ENCODE measurements around the gene LRMDA. TPM values are rescaled to one million over a fixed set of nuclear protein-coding genes. Genes with fewer than 3 reads are reported as not detected.
"Not testable (repeated sequence)": the region's sequence is repeated elsewhere in the genome, so short reads cannot be mapped to it uniquely, and the experiment has no call there.

LRMDA gene
- total RNA-seq, 1 donor from 2014 or later: not detected

DNA sequence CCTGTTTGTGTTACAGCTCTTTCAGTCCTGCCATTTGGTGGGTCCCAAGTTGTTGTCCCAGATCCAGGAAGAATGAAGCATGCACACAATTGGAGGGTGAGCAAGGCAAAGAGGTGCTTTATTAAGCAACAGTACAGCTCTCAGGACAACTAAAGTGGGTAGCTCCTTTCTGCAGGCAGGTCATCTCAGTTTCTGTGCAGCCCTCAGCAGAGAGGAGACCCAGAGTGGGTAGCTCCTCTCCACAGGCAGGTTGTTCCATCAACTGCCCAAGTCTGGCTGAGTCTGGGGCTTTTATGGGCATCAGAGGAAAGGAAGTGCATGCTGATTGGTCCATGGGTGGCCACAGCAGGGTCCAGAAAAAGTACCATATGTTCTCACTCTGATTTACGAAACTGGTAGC, 624.5 kb downstream of the LRMDA start:
- no peak for DNase-seq (ENCODE audit: low read depth)

DNA sequence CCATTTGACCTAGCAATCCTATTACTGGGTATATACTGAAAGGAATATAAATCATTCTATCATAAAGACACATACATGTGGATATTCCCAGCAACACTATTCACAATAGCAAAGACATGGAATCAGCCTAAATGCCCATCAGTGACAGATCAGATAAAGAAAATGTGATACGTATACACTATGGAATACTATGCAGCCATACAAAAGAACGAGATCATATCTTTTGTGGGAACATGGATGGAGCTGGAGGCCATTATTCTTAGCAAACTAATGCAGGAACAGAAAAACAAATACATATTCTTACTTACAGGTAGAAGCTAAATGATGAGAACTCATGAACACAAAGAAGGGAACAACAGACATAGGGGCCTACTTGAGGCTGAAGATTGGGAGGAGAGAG, 629.6 kb downstream of the LRMDA start:
- not testable (repeated sequence) for DNase-seq (ENCODE audit: low read depth)

DNA sequence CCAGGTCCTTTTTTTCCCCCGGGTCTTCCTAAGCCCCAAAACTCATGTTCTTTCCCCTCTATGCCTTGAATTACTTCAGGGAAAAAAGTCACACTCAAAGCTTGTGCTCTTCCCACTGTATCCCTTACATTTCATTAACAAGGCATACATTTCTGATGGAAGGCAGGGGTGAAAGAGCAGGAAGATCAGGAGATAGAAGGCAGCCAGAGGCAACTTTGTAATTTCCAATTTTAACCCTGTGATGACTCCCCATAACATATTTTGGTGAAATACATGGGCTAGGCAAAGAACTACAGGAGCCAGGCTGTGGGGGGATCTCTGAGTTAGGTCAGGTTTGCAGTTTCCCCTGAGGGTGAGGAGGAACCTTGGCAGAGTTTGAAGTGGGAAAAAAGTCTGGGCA, 635.0 kb downstream of the LRMDA start:
- no peak for DNase-seq (ENCODE audit: low read depth)

DNA sequence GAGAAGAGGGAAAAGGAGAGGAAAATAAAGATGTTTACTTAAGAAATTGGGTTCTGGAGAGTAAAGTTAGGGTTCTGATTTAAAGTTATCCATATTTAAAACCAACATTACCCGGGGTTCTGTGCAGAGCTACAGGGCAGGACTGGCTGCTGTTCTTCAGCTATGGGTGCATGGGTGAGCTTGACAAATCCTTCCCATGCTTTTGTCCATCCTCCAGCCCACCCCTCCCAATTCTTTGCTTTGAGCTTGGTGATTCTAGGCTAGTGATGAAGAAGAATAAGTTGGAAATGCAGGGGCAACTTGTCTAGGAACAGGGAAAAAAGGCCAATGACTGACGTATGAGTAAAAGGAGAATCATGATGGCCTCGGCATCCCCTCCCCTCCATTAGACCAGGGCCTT, 636.0 kb downstream of the LRMDA start:
- DNase-seq (ENCODE audit: low read depth): no peak

DNA sequence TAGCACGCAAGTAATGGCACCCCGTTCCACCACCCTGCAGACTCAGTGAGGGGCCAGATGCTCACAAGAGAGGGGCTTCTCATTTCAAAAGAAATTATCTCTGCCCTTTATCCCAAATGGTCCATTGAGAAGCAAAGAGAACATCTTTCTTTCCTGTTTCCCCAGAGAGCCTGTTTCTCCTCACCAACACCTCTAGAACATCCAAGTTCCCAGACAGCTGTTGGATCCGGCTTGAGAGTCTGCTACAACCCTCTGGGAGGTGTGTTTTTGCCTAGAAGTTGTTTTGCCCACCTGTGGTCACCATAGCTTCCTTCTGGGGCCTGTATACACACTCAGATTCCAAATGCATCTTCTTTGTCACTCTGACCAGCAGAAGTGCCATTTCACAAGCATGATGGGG, 637.4 kb downstream of the LRMDA start:
- no peak for DNase-seq (ENCODE audit: low read depth)

DNA sequence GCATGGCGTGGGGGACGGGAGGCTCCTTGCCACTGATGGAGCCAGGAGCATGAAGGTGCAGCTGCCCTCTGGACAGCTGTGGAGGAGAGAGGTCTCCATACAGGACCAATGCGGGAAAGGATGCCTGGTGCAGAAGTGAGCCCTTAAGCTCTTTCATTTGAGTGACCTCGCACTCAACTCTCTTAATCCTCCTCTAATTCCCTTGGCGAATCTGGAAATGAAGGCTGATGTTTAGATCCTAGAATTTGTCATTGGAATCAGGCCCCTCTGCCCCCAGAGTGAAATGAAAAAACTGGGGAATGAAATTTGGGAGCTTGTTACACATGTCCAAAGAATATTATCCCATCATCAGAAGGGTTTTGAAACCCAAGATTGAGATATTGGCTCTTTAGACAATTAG, 639.5 kb downstream of the LRMDA start:
- DNase-seq (ENCODE audit: low read depth): no peak

DNA sequence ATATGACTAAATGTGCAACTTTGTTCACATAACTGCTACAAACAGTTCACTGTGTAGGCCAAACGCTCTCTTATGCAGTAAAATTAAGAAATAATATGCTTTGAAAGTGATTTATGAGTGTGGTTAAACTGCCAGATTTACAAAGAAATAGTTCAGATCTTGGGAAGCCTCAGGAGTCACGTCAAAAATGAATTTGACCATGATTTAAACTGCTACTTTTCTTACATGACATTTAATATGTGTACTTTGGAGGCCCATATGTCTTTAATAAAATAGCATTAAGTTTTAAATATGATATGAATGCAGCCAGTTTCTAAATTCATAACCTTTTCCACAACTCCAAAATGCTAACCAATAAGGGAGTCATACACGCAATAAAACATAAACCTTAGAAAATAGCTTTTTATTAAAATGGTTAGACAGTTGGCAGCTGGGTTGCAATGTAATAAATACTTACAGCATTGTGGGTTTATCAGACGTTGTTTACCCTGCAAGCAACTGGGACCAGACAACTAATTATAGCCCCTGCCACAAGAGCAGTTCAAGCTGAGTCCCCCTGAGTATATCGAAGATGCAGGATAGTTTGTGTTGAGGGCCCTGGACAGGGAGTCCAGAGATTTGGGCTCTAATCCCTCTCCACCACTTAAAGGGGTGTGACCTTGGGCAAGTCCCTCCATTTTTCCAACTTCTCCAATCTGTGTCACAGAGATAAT, 640.4 kb downstream of the LRMDA start:
- DNase-seq (ENCODE audit: low read depth): peak; percentile 59

DNA sequence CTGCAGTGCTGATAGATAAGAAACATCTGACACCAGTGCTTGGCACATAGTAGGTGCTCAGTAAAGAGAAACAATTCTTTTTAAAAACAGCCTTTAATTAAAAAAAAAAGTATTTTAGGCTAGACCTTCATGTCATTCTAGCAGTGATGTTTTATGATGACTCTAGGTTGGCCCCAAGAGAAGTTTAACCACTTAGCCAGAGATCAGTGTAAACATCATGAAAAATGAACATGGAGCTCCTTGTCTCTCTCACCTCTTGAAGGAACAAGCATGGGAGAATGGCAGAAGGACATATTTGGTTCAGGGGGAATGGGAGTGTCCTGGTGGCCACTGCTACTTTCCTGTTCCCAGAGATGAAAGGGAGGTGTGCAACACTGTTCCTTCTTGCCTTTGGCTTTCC, 641.0 kb downstream of the LRMDA start:
- no peak for DNase-seq (ENCODE audit: low read depth)

DNA sequence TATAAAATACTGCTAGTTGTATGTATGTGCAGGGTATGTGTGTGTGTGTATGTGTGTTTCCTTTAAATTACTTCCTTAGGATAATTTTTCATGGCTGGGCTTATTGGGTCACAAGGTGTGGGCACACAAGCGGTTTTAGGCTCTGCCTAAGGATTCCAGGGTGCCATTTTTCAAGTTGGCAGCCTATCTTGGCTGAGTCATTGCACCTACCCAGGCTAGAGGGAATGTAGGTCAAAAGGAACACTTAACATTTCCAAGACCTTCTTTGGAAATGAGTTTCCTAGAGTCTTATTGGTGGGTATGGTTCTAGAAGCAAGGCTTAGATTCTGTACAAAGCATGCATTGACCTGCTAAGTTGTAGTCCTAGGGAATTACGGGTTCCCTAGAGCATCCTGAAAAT, 642.1 kb downstream of the LRMDA start:
- no peak for DNase-seq (ENCODE audit: low read depth)

DNA sequence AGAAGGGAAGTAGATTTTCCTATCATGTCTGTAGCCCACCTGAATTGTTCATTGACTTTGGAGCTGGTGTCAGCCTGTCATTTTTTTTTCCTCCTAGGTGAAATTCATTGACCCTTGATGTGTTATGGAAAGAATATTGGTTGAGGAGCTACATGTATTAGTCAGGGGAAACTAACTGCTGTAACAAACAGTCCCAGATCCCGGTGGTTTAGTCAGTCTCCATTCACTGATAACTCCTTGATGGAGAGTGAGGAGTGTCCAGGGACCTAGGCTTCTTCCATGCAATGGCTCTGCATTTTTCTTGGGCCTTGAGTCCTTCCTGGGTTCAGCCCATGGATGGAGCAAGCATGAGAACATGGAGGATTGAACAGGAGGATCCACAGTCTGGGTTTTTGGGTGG, 643.2 kb downstream of the LRMDA start:
- DNase-seq (ENCODE audit: low read depth): no peak

DNA sequence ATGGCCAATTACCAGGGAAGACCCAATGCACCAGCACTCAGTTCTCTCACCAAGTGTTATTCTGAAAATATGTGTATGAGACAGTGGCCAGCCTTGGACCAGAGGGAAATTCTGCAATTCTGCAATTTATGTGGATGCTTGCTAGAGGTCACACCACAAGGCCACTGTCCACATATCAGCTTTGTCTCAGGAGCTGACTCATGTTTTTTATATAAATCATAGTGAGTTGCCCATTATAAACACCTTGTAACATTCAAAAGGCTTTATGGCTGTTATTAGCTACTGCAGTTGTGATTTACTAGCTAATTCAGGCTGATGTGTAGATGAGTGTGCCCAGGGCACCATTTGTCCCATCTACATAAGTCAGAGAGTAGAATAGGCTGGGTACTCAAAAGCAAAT, 649.0 kb downstream of the LRMDA start:
- peak; percentile 55 for DNase-seq (ENCODE audit: low read depth)

DNA sequence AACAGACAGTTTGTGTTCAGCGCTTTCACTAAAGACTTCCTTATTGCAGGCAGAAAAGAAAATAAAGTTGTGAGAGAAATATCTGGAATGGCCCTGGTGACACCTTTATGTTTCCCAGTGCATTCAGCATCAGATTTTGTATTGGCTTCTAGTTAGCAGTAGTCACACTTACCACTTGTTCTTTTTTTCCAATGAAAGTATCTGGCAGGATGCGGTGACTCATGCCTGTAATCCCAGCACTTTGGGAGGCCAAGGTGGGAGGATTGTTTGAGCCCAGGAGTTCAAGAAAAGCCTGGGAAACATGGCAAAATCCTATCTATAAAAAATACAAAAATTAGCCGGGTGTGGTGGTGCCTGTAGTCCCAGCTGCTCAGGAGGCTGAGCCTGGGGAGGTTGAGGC, 649.6 kb downstream of the LRMDA start:
- no peak for DNase-seq (ENCODE audit: low read depth)

DNA sequence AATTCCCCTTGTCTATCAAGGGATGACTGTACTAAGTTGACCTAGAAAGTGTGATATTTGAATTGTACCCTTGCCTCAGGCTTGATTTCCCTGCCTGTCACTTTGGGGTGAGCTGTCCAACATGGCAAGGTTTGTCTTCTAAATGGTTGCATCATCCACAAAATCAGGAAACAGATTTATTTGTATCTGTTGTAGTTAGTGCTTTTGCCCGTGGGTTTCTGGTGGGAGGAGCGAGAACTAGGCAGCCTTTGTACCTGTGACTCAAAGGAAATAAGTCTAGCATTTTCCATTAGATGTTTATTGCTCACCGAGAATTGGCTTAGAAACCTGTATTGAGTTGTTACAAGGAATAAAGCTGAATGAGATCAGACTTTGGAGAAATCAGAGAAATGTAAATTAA, 650.8 kb downstream of the LRMDA start:
- no peak for DNase-seq (ENCODE audit: low read depth)

DNA sequence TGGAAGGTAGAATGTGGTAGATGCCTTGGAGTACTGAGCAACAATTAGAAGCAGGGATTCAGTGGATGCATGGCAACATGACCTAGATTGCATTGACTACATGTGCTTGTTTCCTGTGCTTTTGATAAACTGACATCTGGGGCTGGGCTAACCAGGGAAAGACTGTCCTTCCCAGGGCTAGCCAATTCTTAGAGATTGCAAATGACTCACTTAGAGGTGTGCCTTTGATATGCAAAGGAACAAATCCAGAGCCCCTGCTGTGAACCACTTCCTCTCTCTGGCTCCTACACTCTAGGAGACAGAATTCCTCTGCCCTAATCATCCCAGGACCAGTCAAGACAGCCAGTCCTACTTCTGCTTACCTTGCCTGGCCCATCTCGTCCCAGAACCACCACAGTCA, 651.5 kb downstream of the LRMDA start:
- DNase-seq (ENCODE audit: low read depth): peak; percentile 36

DNA sequence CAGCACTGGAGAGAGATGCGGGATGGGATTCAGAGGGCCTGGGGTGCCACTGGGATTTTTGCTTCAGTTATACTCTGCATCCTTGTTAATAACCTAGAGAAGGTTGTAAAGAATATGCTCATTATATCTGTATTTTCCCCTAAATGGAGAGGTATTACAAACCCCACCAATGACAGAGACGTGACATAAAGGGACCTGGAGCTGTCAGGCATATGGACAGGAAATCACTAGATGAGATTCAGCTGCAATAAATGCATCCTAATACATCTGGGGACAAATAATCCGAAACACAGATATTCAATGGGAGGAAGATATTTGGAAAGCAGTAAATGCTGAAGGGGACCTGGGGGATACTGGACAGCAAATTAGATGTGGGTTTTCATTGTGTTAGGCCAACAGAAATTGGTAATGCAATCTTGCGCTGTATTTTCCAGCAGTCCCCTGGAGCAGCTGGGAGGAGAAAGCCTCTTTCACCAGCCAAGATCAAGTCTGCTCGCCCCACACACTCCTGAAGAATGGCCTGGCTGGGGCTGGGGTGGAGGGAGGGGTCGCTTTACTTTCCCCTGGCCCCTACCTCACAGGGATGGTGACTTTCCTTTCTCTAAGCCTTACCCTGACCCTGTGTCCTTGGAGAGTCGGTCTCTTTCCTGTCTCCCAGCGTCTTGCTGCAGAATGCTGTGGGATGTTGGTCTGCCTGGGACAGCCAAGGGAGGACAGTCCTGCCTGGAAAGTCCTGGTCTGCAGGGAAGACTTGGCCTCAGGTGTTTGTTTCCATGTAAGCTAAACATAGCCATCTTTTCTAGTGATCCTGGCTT, 653.8 kb downstream of the LRMDA start:
- DNase-seq (ENCODE audit: low read depth): no peak

DNA sequence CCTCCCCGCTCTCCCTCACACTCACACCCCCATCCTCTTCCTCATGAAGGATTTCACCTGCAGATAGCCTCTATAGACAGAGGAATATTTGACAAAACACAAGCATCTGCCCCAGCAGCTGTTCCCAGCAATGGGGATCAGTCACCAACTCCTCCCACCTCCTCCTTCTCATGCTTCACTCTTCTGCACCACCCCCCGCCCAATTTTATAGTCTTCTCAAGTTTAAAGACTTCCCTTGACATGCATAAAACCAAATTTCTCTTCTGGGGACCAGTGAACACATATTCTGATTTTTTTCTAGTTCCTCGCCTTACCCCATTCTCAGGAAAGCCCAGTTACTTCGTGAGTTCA, 654.4 kb downstream of the LRMDA start:
- peak; percentile 47 for DNase-seq (ENCODE audit: low read depth)

DNA sequence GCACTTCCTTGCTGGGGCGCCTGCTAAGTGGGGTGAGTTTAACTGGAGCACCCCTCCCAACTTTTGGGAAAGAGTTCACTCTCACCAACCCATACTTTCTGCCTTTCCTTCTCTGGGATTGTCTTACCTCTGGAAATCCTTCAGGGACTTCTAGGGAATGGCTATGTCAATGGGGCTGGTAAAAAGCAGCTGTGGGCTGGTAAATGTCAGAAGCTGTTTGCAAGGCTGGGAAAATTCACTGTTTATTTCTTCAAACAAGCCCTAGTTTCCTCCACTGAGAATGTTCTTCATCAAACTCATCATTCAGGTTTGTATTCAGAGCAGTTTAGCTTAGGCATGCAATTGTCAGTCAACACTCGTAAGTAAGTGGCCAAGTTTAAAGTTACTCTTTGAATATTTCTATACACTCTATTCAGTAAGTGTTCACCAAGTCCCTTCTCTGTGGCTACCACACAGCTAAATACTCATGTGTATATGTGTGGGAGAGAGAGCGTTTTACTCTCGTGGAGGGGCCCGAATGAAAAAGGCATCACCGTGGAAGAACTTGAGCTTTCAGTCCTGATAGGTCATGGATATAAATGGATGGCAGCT, 654.8 kb downstream of the LRMDA start:
- DNase-seq (ENCODE audit: low read depth): no peak

DNA sequence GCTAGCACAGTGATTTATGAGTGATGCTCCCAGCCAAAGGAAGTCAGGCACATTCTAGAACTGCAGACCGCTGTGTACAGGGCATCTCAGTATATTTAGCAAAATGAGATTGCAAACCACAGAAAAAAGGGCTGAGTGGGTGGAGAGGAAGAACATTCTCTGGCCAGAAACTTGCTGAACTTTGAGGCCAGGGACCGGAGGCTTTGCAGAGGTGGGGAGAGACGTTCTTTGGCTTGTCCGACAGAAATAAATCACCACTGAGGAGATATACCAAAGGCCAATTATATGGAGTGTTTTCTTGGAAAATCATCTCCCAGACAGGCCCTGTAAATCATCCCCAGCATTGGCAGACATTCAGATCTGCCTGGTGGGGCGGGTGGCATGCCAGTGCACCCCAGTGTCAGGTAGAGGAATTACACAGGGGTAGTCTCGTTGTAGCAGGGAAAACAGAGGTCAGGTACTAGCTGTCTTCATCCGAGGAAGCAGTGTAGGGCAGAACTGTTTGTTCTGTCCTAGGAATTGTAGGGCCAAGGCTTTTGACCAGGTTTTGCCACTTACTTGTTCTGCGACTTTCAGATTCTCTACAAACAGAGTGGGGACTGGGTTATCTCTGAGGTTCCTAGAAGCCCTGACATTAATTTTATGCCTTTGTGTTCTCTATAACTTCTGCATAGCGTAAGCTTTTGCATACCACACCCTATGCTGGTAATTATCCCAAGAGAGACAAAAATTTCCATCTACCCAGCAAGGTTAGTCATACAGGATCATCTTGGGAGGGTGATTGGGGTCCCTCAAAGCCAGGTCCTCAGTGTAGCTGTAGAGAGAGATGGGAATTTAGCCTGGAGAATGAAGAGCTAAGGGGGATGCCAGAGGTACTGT, 655.6 kb downstream of the LRMDA start:
- peak; percentile 99 for DNase-seq (ENCODE audit: low read depth)

DNA sequence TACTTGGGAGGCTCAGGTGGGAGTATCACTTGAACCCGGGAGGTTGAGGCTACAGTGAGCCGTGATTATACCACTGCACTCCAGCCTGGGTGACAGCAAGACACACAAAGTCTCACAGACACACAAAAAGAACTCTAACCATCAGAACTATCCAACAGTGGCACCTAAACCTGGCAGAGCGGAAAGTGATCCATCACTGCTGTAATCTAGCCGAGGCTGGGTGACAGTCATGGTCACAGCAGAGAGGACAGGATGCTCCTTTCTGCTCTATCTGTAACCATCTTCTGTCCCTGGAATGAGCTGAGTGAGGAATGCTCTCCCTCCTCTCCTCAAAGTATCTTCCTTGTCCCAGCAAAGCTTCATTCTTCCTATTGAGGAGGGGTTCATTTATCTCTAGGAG, 656.6 kb downstream of the LRMDA start:
- DNase-seq (ENCODE audit: low read depth): no peak

DNA sequence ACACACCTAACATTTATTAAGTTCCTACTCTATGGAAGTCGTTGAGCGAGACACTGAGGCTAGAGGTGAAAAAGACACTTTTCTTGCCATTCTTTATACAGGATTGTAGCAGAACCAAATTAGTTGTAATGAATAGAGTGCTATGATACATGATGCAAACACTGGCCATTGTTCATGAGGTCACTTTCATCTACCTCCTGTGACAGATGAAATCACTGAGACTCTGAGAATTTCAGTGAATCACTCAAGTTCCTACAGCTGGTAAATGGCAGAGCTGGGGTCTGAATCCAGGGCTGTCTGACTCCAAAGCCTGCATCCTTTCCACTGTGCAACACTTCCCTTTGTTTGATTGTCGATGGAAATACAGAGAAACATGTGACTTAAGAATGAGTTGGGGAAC, 657.6 kb downstream of the LRMDA start:
- DNase-seq (ENCODE audit: low read depth): no peak

DNA sequence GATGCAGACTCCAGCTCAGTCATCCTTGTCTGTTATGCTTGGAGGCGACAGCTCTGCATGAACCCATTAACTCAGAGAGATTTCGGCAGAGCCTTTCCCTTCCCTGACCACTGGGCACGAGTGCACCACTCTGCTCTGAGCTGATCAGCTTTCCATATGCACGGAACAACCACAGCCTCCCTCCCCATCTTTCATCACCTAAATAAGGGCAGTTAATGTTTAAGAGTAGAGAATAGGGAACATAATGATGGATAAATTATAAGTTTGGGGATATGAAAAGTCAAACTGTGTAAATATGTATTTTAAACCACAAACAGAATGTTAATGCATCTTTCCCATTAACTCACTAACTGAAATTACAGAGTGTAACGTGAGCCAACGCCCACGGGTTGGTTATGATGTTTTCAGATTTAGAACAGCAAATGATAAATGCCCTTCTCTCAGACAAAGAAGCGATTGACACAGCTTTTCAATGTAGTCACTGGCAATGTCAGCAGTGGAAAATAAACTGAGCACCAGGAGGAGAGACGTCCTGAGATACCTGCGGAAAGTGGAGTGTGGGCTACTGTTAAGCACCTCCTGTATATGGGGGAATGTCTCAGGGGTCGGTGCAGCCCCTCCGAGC, 658.2 kb downstream of the LRMDA start:
- DNase-seq (ENCODE audit: low read depth): no peak
